Measurements from ENCODE around the gene VPS33A. TPM values are rescaled to one million over a fixed set of nuclear protein-coding genes. Genes with fewer than 3 reads are reported as not detected.

Gene VPS33A
- total and polyA plus RNA-seq, 2 of the 13 experiments (the other 11 are each of a cell fraction or from before 2014, with no cell fraction given): 11.0 to 43.6 TPM

- FAIRE-seq (no peak), DNase-seq (ENCODE audit: low spot score) (no peak), ATAC-seq (no peak)
- H3K9me3 ChIP-seq (ENCODE audit: low read length): no peaks in the 10 kb centered on the region
- no peak for TF ChIP-seq ZC3H4 (CRISPR knock-in tag; IDR thresholded peaks at IDR 0.05; ENCODE audit: borderline replicate concordance)
- TF ChIP-seq NCOA2 (CRISPR knock-in tag; IDR thresholded peaks at IDR 0.05): no peak
- no peak for TF ChIP-seq ZFP36L1 (CRISPR knock-in tag; IDR thresholded peaks at IDR 0.05)
- TF ChIP-seq HMG20B (CRISPR knock-in tag; conservative IDR thresholded peaks at IDR 0.05): no peak
- no peak for TF ChIP-seq ZNF678 (CRISPR knock-in tag; IDR thresholded peaks at IDR 0.05)
- TF ChIP-seq JUNB (CRISPR knock-in tag; IDR thresholded peaks at IDR 0.05; ENCODE audit: borderline replicate concordance): no peak
- TF ChIP-seq POGK (CRISPR knock-in tag; conservative IDR thresholded peaks at IDR 0.05): no peak
- TF ChIP-seq, protein P1, sequence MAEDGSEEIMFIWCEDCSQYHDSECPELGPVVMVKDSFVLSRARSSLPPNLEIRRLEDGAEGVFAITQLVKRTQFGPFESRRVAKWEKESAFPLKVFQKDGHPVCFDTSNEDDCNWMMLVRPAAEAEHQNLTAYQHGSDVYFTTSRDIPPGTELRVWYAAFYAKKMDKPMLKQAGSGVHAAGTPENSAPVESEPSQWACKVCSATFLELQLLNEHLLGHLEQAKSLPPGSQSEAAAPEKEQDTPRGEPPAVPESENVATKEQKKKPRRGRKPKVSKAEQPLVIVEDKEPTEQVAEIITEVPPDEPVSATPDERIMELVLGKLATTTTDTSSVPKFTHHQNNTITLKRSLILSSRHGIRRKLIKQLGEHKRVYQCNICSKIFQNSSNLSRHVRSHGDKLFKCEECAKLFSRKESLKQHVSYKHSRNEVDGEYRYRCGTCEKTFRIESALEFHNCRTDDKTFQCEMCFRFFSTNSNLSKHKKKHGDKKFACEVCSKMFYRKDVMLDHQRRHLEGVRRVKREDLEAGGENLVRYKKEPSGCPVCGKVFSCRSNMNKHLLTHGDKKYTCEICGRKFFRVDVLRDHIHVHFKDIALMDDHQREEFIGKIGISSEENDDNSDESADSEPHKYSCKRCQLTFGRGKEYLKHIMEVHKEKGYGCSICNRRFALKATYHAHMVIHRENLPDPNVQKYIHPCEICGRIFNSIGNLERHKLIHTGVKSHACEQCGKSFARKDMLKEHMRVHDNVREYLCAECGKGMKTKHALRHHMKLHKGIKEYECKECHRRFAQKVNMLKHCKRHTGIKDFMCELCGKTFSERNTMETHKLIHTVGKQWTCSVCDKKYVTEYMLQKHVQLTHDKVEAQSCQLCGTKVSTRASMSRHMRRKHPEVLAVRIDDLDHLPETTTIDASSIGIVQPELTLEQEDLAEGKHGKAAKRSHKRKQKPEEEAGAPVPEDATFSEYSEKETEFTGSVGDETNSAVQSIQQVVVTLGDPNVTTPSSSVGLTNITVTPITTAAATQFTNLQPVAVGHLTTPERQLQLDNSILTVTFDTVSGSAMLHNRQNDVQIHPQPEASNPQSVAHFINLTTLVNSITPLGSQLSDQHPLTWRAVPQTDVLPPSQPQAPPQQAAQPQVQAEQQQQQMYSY (CRISPR knock-in tag; IDR thresholded peaks at IDR 0.05): no peak
- TF ChIP-seq ZNF17 (CRISPR knock-in tag; IDR thresholded peaks at IDR 0.05): no peak
- no peak for TF ChIP-seq PAXIP1 (CRISPR knock-in tag; conservative IDR thresholded peaks at IDR 0.05)
- no peak for TF ChIP-seq ZNF746 (CRISPR knock-in tag; IDR thresholded peaks at IDR 0.05)
- TF ChIP-seq CEBPZ (IDR thresholded peaks at IDR 0.05; ENCODE audit: low read length): no peak
- no peak for TF ChIP-seq KLF11 (CRISPR knock-in tag; IDR thresholded peaks at IDR 0.05)
- intact Hi-C loops (cut with micrococcal nuclease; ENCODE audit: unreplicated experiment) (no loop called here), in situ Hi-C loops (cut with HindIII; ENCODE audit: extremely low pct_ligation_motif_present, low pct_unique_long_range_greater_than_20kb) (no loop called here)
- no peak overlapping the region for H2AFZ ChIP-seq (ENCODE audit: low read length)
- no peak overlapping the region for H3K27ac ChIP-seq (ENCODE audit: extremely low read length, insufficient read depth, low read length)
- peaks cover 6 to 29% of the 10 kb centered on the region in 2 experiments; a peak in 4 of 5 replicates for H3K36me3 ChIP-seq (replicated peaks in 1 of 2; ENCODE audit: control insufficient read depth in 1 of 2, insufficient read depth in 2 of 2, low read length in 2 of 2)
- H3K4me2 ChIP-seq (ENCODE audit: low read depth, low read length): no peak overlapping the region
- no TSS peak for BruUV-seq (replicated peaks)
- no peaks in the 10 kb centered on the region for H3K79me2 ChIP-seq (ENCODE audit: insufficient read depth, low read length)
- ChIA-PET POLR2A (no interaction called here), CTCF (ENCODE audit: low intra/inter-chr PET ratio, low total read pairs) (no interaction called here)
- H3K4me1 ChIP-seq (ENCODE audit: insufficient read depth, low read length): no peaks in the 10 kb centered on the region
- no peaks in the 10 kb centered on the region for H4K20me1 ChIP-seq (ENCODE audit: insufficient read depth, low read length)
- WGBS (ENCODE audit: low lambda C conversion rate): 80% methylated on average over 8 of the region's 8 CpGs
- no peak overlapping the region for H3K9ac ChIP-seq (ENCODE audit: insufficient read depth, low read depth, low read length)
- H3K4me3 ChIP-seq (replicated peaks in 1 of 3; ENCODE audit: insufficient read depth in 1 of 3, low read depth in 2 of 3, low read length in 3 of 3): no peak overlapping the region
- no peaks in the 10 kb centered on the region for H3K27me3 ChIP-seq (ENCODE audit: control insufficient read depth in 1 of 2, insufficient read depth in 2 of 2, low read length in 2 of 2)
Measured at GRCh38 chr12:122275459-122275858, 9.2 kb upstream of the VPS33A start.

All from HepG2 (cell line).